Natural killer cell treated with Interleukin-12 subunit alpha and Interleukin-12 subunit beta and Interleukin-15 and Interleukin-18, amount 100 ng/mL, for 72 hours (primary cell): ENCODE results near the gene CDK11A. TPM values are rescaled to one million over a fixed set of nuclear protein-coding genes. Genes with fewer than 3 reads are reported as not detected.
"Not testable (repeated sequence)": the region's sequence is repeated elsewhere in the genome, so short reads cannot be mapped to it uniquely, and the experiment has no call there.

Experiments
- ATAC-seq, 2 donors: fragments of 150-1000 bp; cut with Tn5 transposase in 1 of 2; sonication (Bioruptor Pico), chemical (Tn5 transposase) in 1 of 2; 2 replicates each; pipeline ENCODE4 v1.10.0; 2021
- DNase-seq: peaks from one replicate; pipeline ENCODE4 v3.0.0; 2022; ENCODE audit warnings: low spot score
- H3K27ac Mint-ChIP-seq, 2 donors: 1 replicate in 1 of 2; 2 replicates in 1 of 2; pipeline ENCODE4 v1.8.0; 2022; ENCODE audit warnings: mixed read lengths in 2 of 2, mild to moderate bottlenecking in 1 of 2, moderate library complexity in 1 of 2
- H3K27me3 Mint-ChIP-seq, 2 donors: 1 replicate in 1 of 2; 2 replicates in 1 of 2; pipeline ENCODE4 v1.8.0; 2022; ENCODE audit warnings: mixed read lengths in 2 of 2
- H3K36me3 Mint-ChIP-seq: one replicate; pipeline ENCODE4 v1.8.0; 2022; ENCODE audit warnings: mixed read lengths
- H3K4me1 Mint-ChIP-seq, 2 donors: 1 replicate in 1 of 2; 2 replicates in 1 of 2; pipeline ENCODE4 v1.8.0; 2022; ENCODE audit warnings: low read depth in 2 of 2, mixed read lengths in 2 of 2, mild to moderate bottlenecking in 1 of 2
- H3K4me3 Mint-ChIP-seq: one replicate; pipeline ENCODE4 v1.8.0; 2022; ENCODE audit warnings: mixed read lengths
- H3K9me3 Mint-ChIP-seq: 2 replicates; pipeline ENCODE4 v1.8.0; 2022; ENCODE audit warnings: mixed read lengths
- total RNA-seq, 2 donors: library from RNA; stranded (reverse); gene quantifications; one replicate each; pipeline ENCODE4 v1.2.3, GENCODE V29; 2022

The CDK11A gene
- 100 to 1,000 TPM in 1 of 2 donors, 10 to 100 TPM in 1; 75.9 to 129 TPM for total RNA-seq

GRCh38 chr1:1724035-1724864 is at the start of gene CDK11A:
TSS of gene CDK11A (minus strand) at chr1:1724357. CDS start at chr1:1722818, 1,539 bp downstream.
- peak within 1 kb of the TSS; percentile 91 for H3K4me3 Mint-ChIP-seq
- ATAC-seq (peak; percentile 99), DNase-seq (peak; percentile 99)
- not testable (repeated sequence) for H3K9me3 Mint-ChIP-seq, H3K27me3 Mint-ChIP-seq, H3K4me1 Mint-ChIP-seq, H3K36me3 Mint-ChIP-seq
- H3K27ac Mint-ChIP-seq = peak within 1 kb of the TSS; percentile 97 to 98

- no peaks in the 10 kb centered on the region for H3K9me3 Mint-ChIP-seq
- H3K27me3 Mint-ChIP-seq = no peaks in the 10 kb centered on the region
- H3K4me3 Mint-ChIP-seq = no peak overlapping the region
- no peak overlapping the region for H3K27ac Mint-ChIP-seq
- H3K4me1 Mint-ChIP-seq = peaks cover 21 to 29% of the 10 kb centered on the region in 2 donors
- peaks cover 7% of the 10 kb centered on the region for H3K36me3 Mint-ChIP-seq
- DNase-seq (no peak), ATAC-seq (no peak)
These were observed 49.7 kb upstream of the CDK11A start for GRCh38 chr1:1773874-1774273.

- peaks cover 11% of the 10 kb centered on the region for H3K36me3 Mint-ChIP-seq
- H3K4me1 Mint-ChIP-seq = peaks cover 16 to 22% of the 10 kb centered on the region in 2 donors
- no peaks in the 10 kb centered on the region for H3K27me3 Mint-ChIP-seq
- H3K4me3 Mint-ChIP-seq = no peak overlapping the region
- no peak overlapping the region for H3K27ac Mint-ChIP-seq
- ATAC-seq (no peak), DNase-seq (no peak)
- H3K9me3 Mint-ChIP-seq = no peaks in the 10 kb centered on the region
These were observed 46.9 kb upstream of the CDK11A start for GRCh38 chr1:1771096-1771495.

GRCh38 chr1:1770102-1770501 is 45.9 kb upstream of the CDK11A start:
- Mint-ChIP-seq H3K9me3 (no peaks in the 10 kb centered on the region), H3K36me3 (peaks cover 11% of the 10 kb centered on the region), H3K4me1 (peaks cover 6 to 12% of the 10 kb centered on the region in 2 donors), H3K4me3 (no peak overlapping the region), H3K27me3 (no peaks in the 10 kb centered on the region), H3K27ac (no peak overlapping the region)
- DNase-seq = no peak
- no peak for ATAC-seq

- H3K27ac Mint-ChIP-seq = no peak overlapping the region
- peaks cover 11% of the 10 kb centered on the region for H3K36me3 Mint-ChIP-seq
- no peaks in the 10 kb centered on the region for H3K9me3 Mint-ChIP-seq
- DNase-seq = no peak
- peaks cover 6 to 11% of the 10 kb centered on the region in 2 donors for H3K4me1 Mint-ChIP-seq
- ATAC-seq = no peak
- H3K27me3 Mint-ChIP-seq = no peaks in the 10 kb centered on the region
- no peak overlapping the region for H3K4me3 Mint-ChIP-seq
These were observed 44.3 kb upstream of the CDK11A start for GRCh38 chr1:1768249-1768992.

- peaks cover 6 to 10% of the 10 kb centered on the region in 2 donors for H3K4me1 Mint-ChIP-seq
- H3K9me3 Mint-ChIP-seq = no peaks in the 10 kb centered on the region
- DNase-seq (no peak), ATAC-seq (no peak)
- no peak overlapping the region for H3K4me3 Mint-ChIP-seq
- H3K36me3 Mint-ChIP-seq = peaks cover 4% of the 10 kb centered on the region
- no peaks in the 10 kb centered on the region for H3K27me3 Mint-ChIP-seq
- no peak overlapping the region for H3K27ac Mint-ChIP-seq
These were observed 40.8 kb upstream of the CDK11A start for GRCh38 chr1:1764876-1765470.

GRCh38 chr1:1763657-1764621 is 39.8 kb upstream of the CDK11A start:
- Mint-ChIP-seq H3K9me3 (no peaks in the 10 kb centered on the region), H3K4me3 (no peak overlapping the region), H3K36me3 (peaks cover 4% of the 10 kb centered on the region), H3K4me1 (peaks cover 12 to 16% of the 10 kb centered on the region in 2 donors), H3K27ac (no peak overlapping the region), H3K27me3 (no peaks in the 10 kb centered on the region)
- DNase-seq = no peak
- peak; percentile 44 to 48 for ATAC-seq

GRCh38 chr1:1761504-1762376 is 37.6 kb upstream of the CDK11A start:
- ATAC-seq (no peak), DNase-seq (no peak)
- Mint-ChIP-seq H3K27ac (no peak overlapping the region), H3K4me1 (peaks cover 15 to 25% of the 10 kb centered on the region in 2 donors), H3K9me3 (no peaks in the 10 kb centered on the region), H3K27me3 (no peaks in the 10 kb centered on the region), H3K4me3 (no peak overlapping the region), H3K36me3 (no peaks in the 10 kb centered on the region)

- DNase-seq (no peak), ATAC-seq (no peak)
- Mint-ChIP-seq H3K9me3 (no peaks in the 10 kb centered on the region), H3K36me3 (no peaks in the 10 kb centered on the region), H3K4me1 (peaks cover 15 to 25% of the 10 kb centered on the region in 2 donors), H3K27ac (no peak overlapping the region), H3K4me3 (no peak overlapping the region), H3K27me3 (no peaks in the 10 kb centered on the region)
These were observed 36.6 kb upstream of the CDK11A start for GRCh38 chr1:1760715-1761114.

- H3K4me1 Mint-ChIP-seq = peaks cover 15 to 25% of the 10 kb centered on the region in 2 donors
- H3K27me3 Mint-ChIP-seq = no peaks in the 10 kb centered on the region
- H3K27ac Mint-ChIP-seq = no peak overlapping the region
- ATAC-seq = no peak
- no peaks in the 10 kb centered on the region for H3K9me3 Mint-ChIP-seq
- H3K4me3 Mint-ChIP-seq = no peak overlapping the region
- no peaks in the 10 kb centered on the region for H3K36me3 Mint-ChIP-seq
- no peak for DNase-seq
These were observed 36.1 kb upstream of the CDK11A start for GRCh38 chr1:1760345-1760650.

- Mint-ChIP-seq H3K9me3 (no peaks in the 10 kb centered on the region), H3K4me1 (peaks cover 15 to 25% of the 10 kb centered on the region in 2 donors), H3K36me3 (no peaks in the 10 kb centered on the region), H3K4me3 (no peak overlapping the region), H3K27ac (peak overlapping the region in 1 of 2 donors; percentile 28), H3K27me3 (no peaks in the 10 kb centered on the region)
- ATAC-seq = no peak
- DNase-seq = no peak
These were observed 35.5 kb upstream of the CDK11A start for GRCh38 chr1:1759456-1760344.
